PFSK-1 (cell line): ENCODE data around the gene PSMB7.

ENCODE experiments used
- TAF1 ChIP-seq: IDR thresholded peaks from 2 replicates; pipeline ENCODE4 v1.6.1; 2012; ENCODE audit warnings: low read length, control low read depth, borderline replicate concordance; ENCODE audit not compliant: insufficient read depth
- TF ChIP-seq, protein P1 (sequence below), 2 experiments: IDR thresholded peaks; 2 replicates each; pipeline versions ENCODE4 v1.6.1 to v1.8.0; 2011 to 2012; ENCODE audit warnings: low read depth in 2 of 2, low read length in 2 of 2, control low read depth in 1 of 2, inconsistent platforms in 1 of 2, mild to moderate bottlenecking in 1 of 2, moderate library complexity in 1 of 2; ENCODE audit not compliant: insufficient read depth in 1 of 2

GRCh38 chr9:124361128-124361527 is 54.1 kb downstream of the PSMB7 start:
- TF ChIP-seq, protein P1, sequence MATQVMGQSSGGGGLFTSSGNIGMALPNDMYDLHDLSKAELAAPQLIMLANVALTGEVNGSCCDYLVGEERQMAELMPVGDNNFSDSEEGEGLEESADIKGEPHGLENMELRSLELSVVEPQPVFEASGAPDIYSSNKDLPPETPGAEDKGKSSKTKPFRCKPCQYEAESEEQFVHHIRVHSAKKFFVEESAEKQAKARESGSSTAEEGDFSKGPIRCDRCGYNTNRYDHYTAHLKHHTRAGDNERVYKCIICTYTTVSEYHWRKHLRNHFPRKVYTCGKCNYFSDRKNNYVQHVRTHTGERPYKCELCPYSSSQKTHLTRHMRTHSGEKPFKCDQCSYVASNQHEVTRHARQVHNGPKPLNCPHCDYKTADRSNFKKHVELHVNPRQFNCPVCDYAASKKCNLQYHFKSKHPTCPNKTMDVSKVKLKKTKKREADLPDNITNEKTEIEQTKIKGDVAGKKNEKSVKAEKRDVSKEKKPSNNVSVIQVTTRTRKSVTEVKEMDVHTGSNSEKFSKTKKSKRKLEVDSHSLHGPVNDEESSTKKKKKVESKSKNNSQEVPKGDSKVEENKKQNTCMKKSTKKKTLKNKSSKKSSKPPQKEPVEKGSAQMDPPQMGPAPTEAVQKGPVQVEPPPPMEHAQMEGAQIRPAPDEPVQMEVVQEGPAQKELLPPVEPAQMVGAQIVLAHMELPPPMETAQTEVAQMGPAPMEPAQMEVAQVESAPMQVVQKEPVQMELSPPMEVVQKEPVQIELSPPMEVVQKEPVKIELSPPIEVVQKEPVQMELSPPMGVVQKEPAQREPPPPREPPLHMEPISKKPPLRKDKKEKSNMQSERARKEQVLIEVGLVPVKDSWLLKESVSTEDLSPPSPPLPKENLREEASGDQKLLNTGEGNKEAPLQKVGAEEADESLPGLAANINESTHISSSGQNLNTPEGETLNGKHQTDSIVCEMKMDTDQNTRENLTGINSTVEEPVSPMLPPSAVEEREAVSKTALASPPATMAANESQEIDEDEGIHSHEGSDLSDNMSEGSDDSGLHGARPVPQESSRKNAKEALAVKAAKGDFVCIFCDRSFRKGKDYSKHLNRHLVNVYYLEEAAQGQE (IDR thresholded peaks at IDR 0.05; ENCODE audit: insufficient read depth in 1 of 2, low read depth in 2 of 2, low read length in 2 of 2), result no peak
- no peak for TF ChIP-seq TAF1
